ENCODE measurements around the gene ZNF669. TPM values are rescaled to one million over a fixed set of nuclear protein-coding genes. Genes with fewer than 3 reads are reported as not detected.

Gene ZNF669
- polyA plus RNA-seq, 4 donors, result 10.4 to 16.6 (median 13.0) TPM

GRCh38 chr1:247111700-247112478 lies 7.7 kb upstream of the ZNF669 start:
- peak in 3 of 4 donors; percentile 23 to 37 (median 36) for DNase-seq (ENCODE audit: low read depth in 4 of 4, low spot score in 3 of 4)

GRCh38 chr1:247111259-247111699 lies 7.1 kb upstream of the ZNF669 start:
- DNase-seq (ENCODE audit: low read depth in 4 of 4, low spot score in 3 of 4), result peak in 1 of 4 donors; percentile 14

- peak in 3 of 4 donors; percentile 6 to 26 (median 21) for DNase-seq (ENCODE audit: low read depth in 4 of 4, low spot score in 3 of 4)
Measured at GRCh38 chr1:247110627-247111258, 6.6 kb upstream of the ZNF669 start.

GRCh38 chr1:247107694-247108093 lies 3.5 kb upstream of the ZNF669 start:
- no peak for DNase-seq (ENCODE audit: low read depth in 4 of 4, low spot score in 3 of 4)

- no peak for DNase-seq (ENCODE audit: low read depth in 4 of 4, low spot score in 3 of 4)
Measured at GRCh38 chr1:247105966-247106365, 1.8 kb upstream of the ZNF669 start.

- DNase-seq (ENCODE audit: low read depth in 4 of 4, low spot score in 3 of 4), result no peak
Measured at GRCh38 chr1:247104965-247105364, 809 bp upstream of the ZNF669 start.

GRCh38 chr1:247102381-247102780 lies 1.8 kb downstream of the ZNF669 start:
- DNase-seq (ENCODE audit: low read depth in 4 of 4, low spot score in 3 of 4), result no peak

GRCh38 chr1:247100676-247101279 lies 3.4 kb downstream of the ZNF669 start:
- no peak for DNase-seq (ENCODE audit: low read depth in 4 of 4, low spot score in 3 of 4)

- DNase-seq (ENCODE audit: low read depth in 4 of 4, low spot score in 3 of 4), result no peak
Measured at GRCh38 chr1:247096958-247097357, 7.2 kb downstream of the ZNF669 start.

GRCh38 chr1:247096544-247096943 lies 7.6 kb downstream of the ZNF669 start:
- DNase-seq (ENCODE audit: low read depth in 4 of 4, low spot score in 3 of 4), result no peak

- no peak for DNase-seq (ENCODE audit: low read depth in 4 of 4, low spot score in 3 of 4)
Measured at GRCh38 chr1:247096112-247096511, 8.0 kb downstream of the ZNF669 start.

- no peak for DNase-seq (ENCODE audit: low read depth in 4 of 4, low spot score in 3 of 4)
Measured at GRCh38 chr1:247090455-247090854, 13.7 kb downstream of the ZNF669 start.

- no peak for DNase-seq (ENCODE audit: low read depth in 4 of 4, low spot score in 3 of 4)
Measured at GRCh38 chr1:247089616-247090375, 14.4 kb downstream of the ZNF669 start.

- DNase-seq (ENCODE audit: low read depth in 4 of 4, low spot score in 3 of 4), result no peak
Measured at GRCh38 chr1:247088967-247089366, 15.2 kb downstream of the ZNF669 start.

GRCh38 chr1:247087256-247087655 lies 16.9 kb downstream of the ZNF669 start:
- no peak for DNase-seq (ENCODE audit: low read depth in 4 of 4, low spot score in 3 of 4)

- DNase-seq (ENCODE audit: low read depth in 4 of 4, low spot score in 3 of 4), result no peak
Measured at GRCh38 chr1:247085310-247085709, 18.8 kb downstream of the ZNF669 start.

- no peak for DNase-seq (ENCODE audit: low read depth in 4 of 4, low spot score in 3 of 4)
Measured at GRCh38 chr1:247084771-247085170, 19.4 kb downstream of the ZNF669 start.

GRCh38 chr1:247079141-247079874 lies 24.8 kb downstream of the ZNF669 start:
- no peak for DNase-seq (ENCODE audit: low read depth in 4 of 4, low spot score in 3 of 4)

GRCh38 chr1:247078258-247079140 lies 25.7 kb downstream of the ZNF669 start, which contains the start of gene ZNF670:
TSS of gene ZNF670 (minus strand) at chr1:247078811. CDS start at chr1:247078596, 215 bp downstream.
- DNase-seq (ENCODE audit: low read depth in 4 of 4, low spot score in 3 of 4), result peak; percentile 82 to 92 (median 88)
